A549 (cell line): ENCODE data around the gene FLVCR2. TPM values are rescaled to one million over a fixed set of nuclear protein-coding genes. Genes with fewer than 3 reads are reported as not detected.

ENCODE experiments used
- ATAC-seq, 2 experiments: fragments of 200-7000 bp in 1 of 2; fragments of >200 bp in 1 of 2; cut with Nextera tagmentation in 1 of 2; cut with Tn5 transposase in 1 of 2; 3 replicates each; pipeline versions ENCODE4 v1.8.0 to v1.9.1; 2018 to 2020; ENCODE audit warnings: mild to moderate bottlenecking in 1 of 2, moderate library complexity in 1 of 2
- CTCF ChIA-PET: fragments of 300-600 bp; sonication (Branson Sonifier 250); formaldehyde crosslinking; extraction: SDS; loops from one replicate; lab custom pipeline; 2021; ENCODE audit warnings: antibody characterized with exemption, inconsistent platforms; lab: Yijun Ruan, JAX
- POLR2A ChIA-PET: fragments of 350-600 bp; formaldehyde crosslinking; extraction: SDS; loops from one replicate; lab custom pipeline; 2021; ENCODE audit warnings: antibody characterized with exemption, inconsistent platforms; lab: Yijun Ruan, JAX
- DNase-seq, 2 experiments: peaks; one replicate each; pipeline versions ENCODE4 v3.0.0 to v3.0.0-alpha.2; 2011 to 2016; ENCODE audit warnings: low read depth in 1 of 2, low spot score in 1 of 2
- FAIRE-seq: peaks from 2 replicates; lab custom pipeline; 2011; peaks lifted over from hg19 to GRCh38; lab: Jason Lieb, UNC
- H3K27ac ChIP-seq, 2 experiments: fragments of >200 bp; sonication (Bioruptor Twin); formaldehyde crosslinking; 3 replicates each; pipeline ENCODE4 v1.5.1; 2016 to 2017
- H3K4me1 ChIP-seq: fragments of >200 bp; sonication (Bioruptor Twin); formaldehyde crosslinking; 3 replicates; pipeline ENCODE4 v1.6.1; 2016
- H3K4me2 ChIP-seq: fragments of >200 bp; sonication (Bioruptor Twin); formaldehyde crosslinking; 3 replicates; pipeline ENCODE4 v1.6.1; 2016
- H3K4me3 ChIP-seq: fragments of >200 bp; sonication (Bioruptor Twin); formaldehyde crosslinking; 3 replicates; pipeline ENCODE4 v1.5.1; 2016
- H3K9me3 ChIP-seq: fragments of >200 bp; sonication (Bioruptor Twin); formaldehyde crosslinking; 3 replicates; pipeline ENCODE4 v1.6.1; 2016
- BHLHE40 ChIP-seq: IDR thresholded peaks from 2 replicates; pipeline ENCODE4 v1.6.1; 2012; ENCODE audit warnings: low read depth, low read length, inconsistent platforms
- CEBPB ChIP-seq, 2 experiments: fragments of >200 bp in 1 of 2; sonication (Bioruptor Twin) in 1 of 2; formaldehyde crosslinking in 1 of 2; IDR thresholded peaks; 2 replicates each; pipeline ENCODE4 v1.6.1; 2012 to 2016
- CHD2 ChIP-seq: fragments of 150-350 bp; IDR thresholded peaks from 2 replicates; pipeline ENCODE4 v1.6.1; 2014; ENCODE audit warnings: low read length; ENCODE audit not compliant: partially characterized antibody
- EP300 ChIP-seq, 2 experiments: fragments of >200 bp; sonication (Bioruptor Twin); formaldehyde crosslinking; IDR thresholded peaks; 2 replicates in 1 of 2; 3 replicates in 1 of 2; pipeline ENCODE4 v1.6.1; 2016 to 2017
- FOXS1 ChIP-seq: fragments of 250-450 bp; sonication (Bioruptor Pico); IDR thresholded peaks from 2 replicates; pipeline ENCODE4 v1.5.0; 2020; ENCODE audit warnings: mild to moderate bottlenecking, moderate library complexity
- JUN ChIP-seq, 2 experiments: fragments of >200 bp; sonication (Bioruptor Twin); formaldehyde crosslinking; IDR thresholded peaks; 2 replicates in 1 of 2; 3 replicates in 1 of 2; pipeline ENCODE4 v1.6.1; 2016 to 2017
- KDM5A ChIP-seq: fragments of 200-600 bp; sonication (generic); IDR thresholded peaks from 2 replicates; pipeline ENCODE4 v1.6.1; 2016; ENCODE audit warnings: antibody characterized with exemption, mild to moderate bottlenecking
- RAD21 ChIP-seq, 2 experiments: fragments of >200 bp in 1 of 2; sonication (Bioruptor Twin) in 1 of 2; formaldehyde crosslinking in 1 of 2; IDR thresholded peaks in 1 of 2; conservative IDR thresholded peaks in 1 of 2; 2 replicates in 1 of 2; 3 replicates in 1 of 2; pipeline ENCODE4 v1.6.1; 2012 to 2018; ENCODE audit warnings: inconsistent platforms in 1 of 2
- SMC3 ChIP-seq: fragments of >200 bp; sonication (Bioruptor Twin); formaldehyde crosslinking; IDR thresholded peaks from 3 replicates; pipeline ENCODE4 v1.6.1; 2018; ENCODE audit warnings: inconsistent platforms
- TFCP2L1 ChIP-seq: fragments of 250-450 bp; sonication (Bioruptor Pico); IDR thresholded peaks from 2 replicates; pipeline ENCODE4 v1.5.0; 2021; ENCODE audit warnings: mild to moderate bottlenecking
- ZC3H11A ChIP-seq: fragments of 450-650 bp; IDR thresholded peaks from 2 replicates; pipeline ENCODE4 v1.6.1; 2014; ENCODE audit warnings: antibody characterized with exemption, mild to moderate bottlenecking
- ZNF302 ChIP-seq: fragments of 250-450 bp; sonication (Bioruptor Pico); IDR thresholded peaks from 2 replicates; pipeline ENCODE4 v1.9.0; 2021; ENCODE audit warnings: inconsistent platforms, mild to moderate bottlenecking, moderate library complexity
- ZSCAN20 ChIP-seq: fragments of 250-450 bp; sonication (Bioruptor Pico); IDR thresholded peaks from 2 replicates; pipeline ENCODE4 v1.8.0; 2022; ENCODE audit warnings: mild to moderate bottlenecking, moderate library complexity
- WGBS: methylation state at CpG from one replicate; pipeline ENCODE4 v1.1.6; 2017; ENCODE audit errors: missing lambda C conversion rate; 5-methylcytosine and 5-hydroxymethylcytosine counted together
- polyA plus RNA-seq, 4 experiments: library from polyadenylated mRNA; depleted of rRNA in 3 of 4; stranded (reverse); fragments of >200 nt; fragmentation: RNase III in 1 of 4; extraction: RNeasy Plus Mini Kit Qiagen cat#74134 plus additional on column Dnase treatment in 1 of 4; gene quantifications; 2 replicates in 3 of 4; 3 replicates in 1 of 4; pipeline ENCODE4 v1.2.3, GENCODE V29; 2011 to 2017
- TF ChIP-seq, protein P1 (sequence below): fragments of >200 bp; sonication (Bioruptor Twin); formaldehyde crosslinking; IDR thresholded peaks from 3 replicates; pipeline ENCODE4 v1.5.1; 2016
- TF ChIP-seq, protein P2 (sequence below): fragments of >200 bp; sonication (Bioruptor Twin); formaldehyde crosslinking; IDR thresholded peaks from 3 replicates; pipeline ENCODE4 v1.6.1; 2016

FLVCR2 gene
- polyA plus RNA-seq, 2 of the 4 experiments (the other 2 are of a cell fraction), result 3.8 to 3.9 TPM

DNA sequence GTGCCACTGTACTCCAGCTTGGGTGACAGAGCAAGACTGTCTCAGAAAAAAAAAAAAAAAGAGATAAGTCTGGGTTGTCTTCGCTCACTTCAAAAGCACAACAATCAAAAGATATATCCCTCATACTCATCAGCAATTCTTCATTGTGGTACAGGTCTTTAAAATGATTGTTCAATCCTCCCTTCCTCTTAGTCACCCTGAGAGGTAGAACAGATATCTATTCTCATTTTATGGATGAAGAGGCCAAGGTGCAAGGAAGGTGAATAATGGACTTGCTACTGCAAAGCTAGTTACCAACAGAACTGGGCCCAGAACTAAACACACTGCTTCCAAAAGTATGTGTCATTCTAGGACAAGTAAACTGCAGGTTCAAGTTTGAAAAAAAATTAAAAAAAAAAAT, 75.1 kb downstream of the FLVCR2 start:
- ChIA-PET CTCF (interaction anchor here (0.6 to 13.9 kb wide), 49 partner anchors 7 to 1635 kb away, joined by 3 to 546 read pairs (median 6); partner anchors contain the start of genes FLVCR2, IFT43, JDP2 and TGFB3), POLR2A (interaction anchor here (0.6 to 1.8 kb wide), 3 partner anchors 76 to 165 kb away, joined by 3 to 14 read pairs (median 3); partner anchors contain the start of gene FLVCR2)
- Histone ChIP-seq H3K9me3 (no peaks in the 10 kb centered on the region), H3K4me3 (no peak overlapping the region), H3K27ac (peak overlapping the region in 1 of 2 experiments; percentile 24; a peak in 1 of 6 replicates), H3K4me2 (no peak overlapping the region), H3K4me1 (peaks cover 23% of the 10 kb centered on the region)
- 84% methylated on average over 1 of the region's 1 CpG for WGBS
- ATAC-seq (no peak), FAIRE-seq (no peak), DNase-seq (no peak)
- TF ChIP-seq RAD21 (conservative IDR thresholded peaks at IDR 0.05 in 1 of 2, IDR thresholded peaks at IDR 0.05 in 1 of 2) (no peak), JUN (IDR thresholded peaks at IDR 0.05) (no peak)

DNA sequence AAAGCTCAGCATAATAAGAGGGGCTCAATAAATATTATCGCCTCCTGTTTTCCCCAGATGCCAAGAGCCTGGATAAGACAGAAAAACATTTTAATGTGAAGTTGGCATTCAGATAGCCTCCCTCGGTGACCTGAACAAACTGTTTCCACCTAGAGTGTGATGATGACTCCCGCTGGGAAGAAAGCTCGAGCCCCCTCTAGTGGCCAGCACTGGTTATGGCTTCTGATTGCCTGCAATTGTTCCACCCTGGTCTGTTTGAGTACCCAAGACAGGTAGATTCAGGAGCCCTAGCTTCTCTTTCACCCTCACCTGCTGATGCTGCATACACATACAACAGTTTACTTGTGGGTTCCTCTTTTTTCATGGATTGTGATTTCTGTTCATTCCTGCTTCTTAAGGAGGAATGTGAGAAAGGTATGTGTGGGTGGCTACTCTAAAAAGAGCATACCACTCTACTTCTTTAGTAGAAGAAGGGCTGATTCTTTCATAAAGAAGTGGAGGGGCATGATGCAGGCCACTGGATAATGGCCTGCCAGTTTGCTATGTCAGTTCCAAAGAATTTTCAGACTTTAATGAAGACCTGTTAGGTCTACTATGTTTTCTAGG, 75.8 kb downstream of the FLVCR2 start:
- no peak for TF ChIP-seq FOXS1 (CRISPR knock-in tag)
- no peak for TF ChIP-seq ZC3H11A
- TF ChIP-seq, protein P1, sequence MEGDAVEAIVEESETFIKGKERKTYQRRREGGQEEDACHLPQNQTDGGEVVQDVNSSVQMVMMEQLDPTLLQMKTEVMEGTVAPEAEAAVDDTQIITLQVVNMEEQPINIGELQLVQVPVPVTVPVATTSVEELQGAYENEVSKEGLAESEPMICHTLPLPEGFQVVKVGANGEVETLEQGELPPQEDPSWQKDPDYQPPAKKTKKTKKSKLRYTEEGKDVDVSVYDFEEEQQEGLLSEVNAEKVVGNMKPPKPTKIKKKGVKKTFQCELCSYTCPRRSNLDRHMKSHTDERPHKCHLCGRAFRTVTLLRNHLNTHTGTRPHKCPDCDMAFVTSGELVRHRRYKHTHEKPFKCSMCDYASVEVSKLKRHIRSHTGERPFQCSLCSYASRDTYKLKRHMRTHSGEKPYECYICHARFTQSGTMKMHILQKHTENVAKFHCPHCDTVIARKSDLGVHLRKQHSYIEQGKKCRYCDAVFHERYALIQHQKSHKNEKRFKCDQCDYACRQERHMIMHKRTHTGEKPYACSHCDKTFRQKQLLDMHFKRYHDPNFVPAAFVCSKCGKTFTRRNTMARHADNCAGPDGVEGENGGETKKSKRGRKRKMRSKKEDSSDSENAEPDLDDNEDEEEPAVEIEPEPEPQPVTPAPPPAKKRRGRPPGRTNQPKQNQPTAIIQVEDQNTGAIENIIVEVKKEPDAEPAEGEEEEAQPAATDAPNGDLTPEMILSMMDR, result peak; percentile 94
- TF ChIP-seq SMC3, result peak; percentile 95
- no peak for TF ChIP-seq EP300 (IDR thresholded peaks at IDR 0.05)
- TF ChIP-seq RAD21 (conservative IDR thresholded peaks at IDR 0.05 in 1 of 2, IDR thresholded peaks at IDR 0.05 in 1 of 2), result peak; percentile 91 to 95
- Histone ChIP-seq H3K4me3 (no peak overlapping the region), H3K27ac (peak overlapping the region; percentile 2 to 24; a peak in 1 of 6 replicates), H3K4me2 (no peak overlapping the region), H3K4me1 (peaks cover 16% of the 10 kb centered on the region; the same call in 2 of the 3 replicates), H3K9me3 (no peaks in the 10 kb centered on the region)
- WGBS, result 0% methylated on average over 4 of the region's 4 CpGs
- FAIRE-seq (no peak), ATAC-seq (peak; percentile 93 to 98), DNase-seq (peak; percentile 66 to 86)
- POLR2A ChIA-PET, result interaction anchor here (1.3 to 1.8 kb wide), 2 partner anchors 76 to 165 kb away, joined by 3 to 14 read pairs; partner anchors contain the start of gene FLVCR2
- CTCF ChIA-PET, result interaction anchor here (0.6 to 13.9 kb wide), 55 partner anchors 8 to 1636 kb away, joined by 3 to 546 read pairs (median 5); partner anchors contain the start of genes FLVCR2, IFT43, JDP2 and TGFB3

DNA sequence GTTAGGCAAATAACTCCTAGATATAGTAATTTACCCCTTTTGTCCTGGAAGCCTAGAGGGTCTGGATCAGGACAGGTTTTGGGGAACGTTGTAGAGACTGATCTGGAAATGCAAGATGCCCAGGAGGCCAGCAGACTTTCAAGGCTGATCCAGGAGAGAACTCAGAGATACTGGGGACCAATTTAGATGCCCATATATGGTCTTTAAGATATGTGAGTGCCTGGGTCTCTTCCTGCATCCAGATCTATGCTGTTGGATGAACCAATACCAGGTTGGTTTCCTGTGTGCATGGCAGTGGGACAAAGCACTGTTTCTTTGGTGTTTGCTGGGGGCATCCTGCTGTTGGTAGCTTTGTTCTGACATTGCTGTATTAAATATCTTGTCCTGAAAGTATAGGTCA, 76.8 kb downstream of the FLVCR2 start:
- CTCF ChIA-PET, result interaction anchor here (0.5 to 13.9 kb wide), 35 partner anchors 9 to 989 kb away, joined by 3 to 546 read pairs (median 6); partner anchors contain the start of genes FLVCR2, IFT43 and TGFB3
- no peak for ATAC-seq
- WGBS, result 0% methylated on average over 1 of the region's 1 CpG

DNA sequence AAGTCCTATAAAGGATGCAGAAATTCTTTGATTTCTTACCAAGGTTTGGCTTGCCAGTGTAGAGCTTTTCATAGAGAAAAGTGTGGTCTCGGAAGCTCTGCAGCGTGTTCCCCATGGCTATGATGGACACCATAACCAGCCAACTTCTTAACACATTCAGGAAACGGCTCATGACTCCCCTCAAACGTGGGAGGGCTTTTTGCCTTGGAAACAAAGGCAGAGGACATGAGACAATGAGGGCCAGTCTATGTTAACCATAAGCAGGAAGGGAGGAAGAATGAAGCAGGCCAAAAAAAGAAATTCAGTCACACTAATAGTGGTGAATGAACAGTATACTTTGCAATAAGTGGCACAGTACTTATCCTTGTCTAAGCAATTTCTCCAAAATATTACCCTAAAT, 78.9 kb downstream of the FLVCR2 start:
- POLR2A ChIA-PET, result no interaction called here
- 57% methylated on average over 4 of the region's 4 CpGs for WGBS
- Histone ChIP-seq H3K4me2 (no peak overlapping the region), H3K9me3 (no peaks in the 10 kb centered on the region), H3K4me3 (no peak overlapping the region), H3K27ac (no peak overlapping the region), H3K4me1 (peaks cover 11% of the 10 kb centered on the region; the same call in 2 of the 3 replicates)
- FAIRE-seq, result no peak
- no peak for DNase-seq
- no peak for ATAC-seq
- CTCF ChIA-PET, result interaction anchor here (0.8 to 13.9 kb wide), 11 partner anchors 9 to 987 kb away, joined by 3 to 546 read pairs (median 6); partner anchors contain the start of gene FLVCR2
- TF ChIP-seq BHLHE40 (no peak), TFCP2L1 (CRISPR knock-in tag) (no peak), KDM5A (no peak), EP300 (IDR thresholded peaks at IDR 0.05) (no peak), RAD21 (conservative IDR thresholded peaks at IDR 0.05 in 1 of 2, IDR thresholded peaks at IDR 0.05 in 1 of 2) (no peak), CEBPB (IDR thresholded peaks at IDR 0.05) (no peak), ZNF302 (CRISPR knock-in tag) (no peak), ZSCAN20 (CRISPR knock-in tag) (no peak)
- TF ChIP-seq, protein P2, sequence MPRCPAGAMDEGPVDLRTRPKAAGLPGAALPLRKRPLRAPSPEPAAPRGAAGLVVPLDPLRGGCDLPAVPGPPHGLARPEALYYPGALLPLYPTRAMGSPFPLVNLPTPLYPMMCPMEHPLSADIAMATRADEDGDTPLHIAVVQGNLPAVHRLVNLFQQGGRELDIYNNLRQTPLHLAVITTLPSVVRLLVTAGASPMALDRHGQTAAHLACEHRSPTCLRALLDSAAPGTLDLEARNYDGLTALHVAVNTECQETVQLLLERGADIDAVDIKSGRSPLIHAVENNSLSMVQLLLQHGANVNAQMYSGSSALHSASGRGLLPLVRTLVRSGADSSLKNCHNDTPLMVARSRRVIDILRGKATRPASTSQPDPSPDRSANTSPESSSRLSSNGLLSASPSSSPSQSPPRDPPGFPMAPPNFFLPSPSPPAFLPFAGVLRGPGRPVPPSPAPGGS, result no peak

More for the DNA sequence above, 76.8 kb downstream of the FLVCR2 start:
- Histone ChIP-seq H3K4me2 (no peak overlapping the region), H3K4me3 (no peak overlapping the region), H3K27ac (no peak overlapping the region), H3K9me3 (no peaks in the 10 kb centered on the region), H3K4me1 (peaks cover 19% of the 10 kb centered on the region; the same call in 2 of the 3 replicates)
- FAIRE-seq (no peak), DNase-seq (no peak)
- TF ChIP-seq CHD2, result no peak
- POLR2A ChIA-PET, result interaction anchor here (1.0 to 1.8 kb wide), 3 partner anchors 9 to 77 kb away, joined by 3 to 14 read pairs (median 12); partner anchors contain the start of gene FLVCR2
